ENCODE measurements around the gene SHISA9. TPM values are rescaled to one million over a fixed set of nuclear protein-coding genes. Genes with fewer than 3 reads are reported as not detected.

Gene SHISA9
- total RNA-seq, 3 donors from 2014 or later: 0.33 to 4.1 TPM; not detected in 1

DNA sequence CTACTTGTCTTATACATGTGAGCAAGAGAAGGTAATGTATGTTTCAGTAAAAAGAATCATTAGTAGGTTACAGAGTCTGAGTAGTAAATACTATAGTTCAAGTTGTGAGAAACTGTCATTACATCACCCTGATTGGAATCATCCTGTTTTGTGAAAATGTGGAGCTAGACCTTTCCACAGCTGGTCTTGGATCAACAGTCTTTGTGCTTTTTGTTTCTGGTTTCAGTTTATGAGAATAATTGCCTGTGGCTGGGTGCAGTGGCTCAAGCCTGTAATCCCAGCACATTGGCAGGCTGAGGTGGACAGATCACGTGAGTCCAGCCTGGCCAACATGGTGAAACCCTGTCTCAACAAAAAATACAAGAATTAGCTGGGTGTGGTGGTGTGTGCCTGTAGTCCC is 19.7 kb upstream of the SHISA9 start:
- H3K27ac ChIP-seq: no peak overlapping the region
- DNase-seq (ENCODE audit: low spot score in 2 of 2): no peak
- H3K36me3 ChIP-seq: no peaks in the 10 kb centered on the region
- no peak for TF ChIP-seq POLR2AphosphoS5 (IDR thresholded peaks at IDR 0.05)
- TF ChIP-seq, protein P1, sequence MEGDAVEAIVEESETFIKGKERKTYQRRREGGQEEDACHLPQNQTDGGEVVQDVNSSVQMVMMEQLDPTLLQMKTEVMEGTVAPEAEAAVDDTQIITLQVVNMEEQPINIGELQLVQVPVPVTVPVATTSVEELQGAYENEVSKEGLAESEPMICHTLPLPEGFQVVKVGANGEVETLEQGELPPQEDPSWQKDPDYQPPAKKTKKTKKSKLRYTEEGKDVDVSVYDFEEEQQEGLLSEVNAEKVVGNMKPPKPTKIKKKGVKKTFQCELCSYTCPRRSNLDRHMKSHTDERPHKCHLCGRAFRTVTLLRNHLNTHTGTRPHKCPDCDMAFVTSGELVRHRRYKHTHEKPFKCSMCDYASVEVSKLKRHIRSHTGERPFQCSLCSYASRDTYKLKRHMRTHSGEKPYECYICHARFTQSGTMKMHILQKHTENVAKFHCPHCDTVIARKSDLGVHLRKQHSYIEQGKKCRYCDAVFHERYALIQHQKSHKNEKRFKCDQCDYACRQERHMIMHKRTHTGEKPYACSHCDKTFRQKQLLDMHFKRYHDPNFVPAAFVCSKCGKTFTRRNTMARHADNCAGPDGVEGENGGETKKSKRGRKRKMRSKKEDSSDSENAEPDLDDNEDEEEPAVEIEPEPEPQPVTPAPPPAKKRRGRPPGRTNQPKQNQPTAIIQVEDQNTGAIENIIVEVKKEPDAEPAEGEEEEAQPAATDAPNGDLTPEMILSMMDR (IDR thresholded peaks at IDR 0.05): no peak
- no peak for TF ChIP-seq POLR2A (IDR thresholded peaks at IDR 0.05)
- no peaks in the 10 kb centered on the region for H3K27me3 ChIP-seq
- no peak overlapping the region for H3K4me3 ChIP-seq
- H3K9me3 ChIP-seq: no peaks in the 10 kb centered on the region
- no peaks in the 10 kb centered on the region for H3K4me1 ChIP-seq
- intact Hi-C loops (cut with DNase I; ENCODE audit: low total_unique reads): no loop called here

DNA sequence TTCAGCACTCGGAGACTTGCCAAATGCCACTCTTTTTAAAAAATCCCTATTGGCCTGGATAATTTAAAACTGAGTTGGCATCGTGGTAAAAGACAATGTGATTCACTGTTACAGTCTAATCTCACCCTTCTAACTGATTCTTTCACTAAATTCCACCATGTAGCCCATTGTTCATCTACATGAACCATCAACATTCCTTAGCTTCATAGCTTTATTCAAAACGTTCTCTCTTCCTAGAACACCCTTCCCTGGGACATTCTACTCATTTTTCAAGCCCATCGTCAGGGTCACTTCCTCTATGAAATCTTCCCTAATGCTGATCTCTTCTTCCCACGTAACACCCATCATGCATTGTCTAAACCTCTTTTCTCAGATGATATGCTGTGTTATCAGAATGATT is 15.7 kb upstream of the SHISA9 start:
- DNase-seq (ENCODE audit: low spot score in 2 of 2): no peak
- intact Hi-C loops (cut with DNase I; ENCODE audit: low total_unique reads): no loop called here
- H3K9me3 ChIP-seq: no peaks in the 10 kb centered on the region
- H3K4me3 ChIP-seq: no peak overlapping the region
- no peaks in the 10 kb centered on the region for H3K4me1 ChIP-seq
- no peaks in the 10 kb centered on the region for H3K36me3 ChIP-seq
- H3K27ac ChIP-seq: no peak overlapping the region
- H3K27me3 ChIP-seq: no peaks in the 10 kb centered on the region
- no peak for TF ChIP-seq POLR2A (IDR thresholded peaks at IDR 0.05)
- no peak for TF ChIP-seq POLR2AphosphoS5 (IDR thresholded peaks at IDR 0.05)
- TF ChIP-seq, protein P1 (IDR thresholded peaks at IDR 0.05): no peak

GRCh38 chr16:12891836-12892235 is 9.6 kb upstream of the SHISA9 start:
- intact Hi-C loops (cut with DNase I; ENCODE audit: low total_unique reads): no loop called here
- Histone ChIP-seq H3K36me3 (no peaks in the 10 kb centered on the region), H3K27me3 (no peaks in the 10 kb centered on the region), H3K9me3 (no peaks in the 10 kb centered on the region), H3K4me1 (no peaks in the 10 kb centered on the region), H3K27ac (no peak overlapping the region), H3K4me3 (no peak overlapping the region)
- DNase-seq (ENCODE audit: low spot score in 2 of 2): no peak
- TF ChIP-seq POLR2A (IDR thresholded peaks at IDR 0.05) (no peak), POLR2AphosphoS5 (IDR thresholded peaks at IDR 0.05) (no peak)
- TF ChIP-seq, protein P1 (IDR thresholded peaks at IDR 0.05): no peak

DNA sequence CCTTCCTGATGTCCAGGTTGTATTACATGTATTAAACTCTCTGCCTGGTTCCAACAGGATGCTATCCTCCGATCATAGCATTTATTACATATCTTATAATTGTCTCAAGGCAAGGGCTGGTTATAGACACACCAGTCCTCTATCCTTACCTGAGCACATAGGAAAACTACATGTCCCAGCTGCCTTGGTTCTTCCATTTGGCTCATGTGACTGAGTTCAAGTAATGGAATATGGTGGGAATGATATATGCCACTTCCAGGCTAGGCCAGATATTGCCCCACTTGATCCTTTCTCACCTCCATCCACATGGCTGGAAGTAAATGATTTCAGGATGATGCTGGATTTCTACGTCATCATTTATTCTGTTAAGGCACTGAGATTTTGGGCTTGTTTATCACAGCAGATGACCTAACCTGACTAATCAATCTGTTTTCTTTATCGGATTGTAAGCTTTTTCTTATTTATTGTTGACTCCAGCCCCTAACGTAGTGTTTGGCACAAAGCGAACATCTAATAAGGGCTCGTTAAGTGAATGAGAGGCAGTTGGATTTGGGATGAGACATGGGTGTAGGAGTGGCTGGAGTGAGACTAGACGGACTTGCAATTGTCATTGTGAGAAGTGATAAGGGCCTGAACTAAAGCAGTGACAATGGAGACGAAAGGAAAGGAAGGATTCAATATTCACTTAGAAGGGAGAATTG is 8.2 kb upstream of the SHISA9 start:
- Histone ChIP-seq H3K36me3 (no peaks in the 10 kb centered on the region), H3K9me3 (no peaks in the 10 kb centered on the region), H3K4me1 (no peaks in the 10 kb centered on the region), H3K27me3 (no peaks in the 10 kb centered on the region), H3K4me3 (no peak overlapping the region), H3K27ac (no peak overlapping the region)
- DNase-seq (ENCODE audit: low spot score in 2 of 2): no peak
- intact Hi-C loops (cut with DNase I; ENCODE audit: low total_unique reads): no loop called here
- TF ChIP-seq, protein P1 (IDR thresholded peaks at IDR 0.05): no peak
- no peak for TF ChIP-seq POLR2AphosphoS5 (IDR thresholded peaks at IDR 0.05)
- no peak for TF ChIP-seq POLR2A (IDR thresholded peaks at IDR 0.05)

DNA sequence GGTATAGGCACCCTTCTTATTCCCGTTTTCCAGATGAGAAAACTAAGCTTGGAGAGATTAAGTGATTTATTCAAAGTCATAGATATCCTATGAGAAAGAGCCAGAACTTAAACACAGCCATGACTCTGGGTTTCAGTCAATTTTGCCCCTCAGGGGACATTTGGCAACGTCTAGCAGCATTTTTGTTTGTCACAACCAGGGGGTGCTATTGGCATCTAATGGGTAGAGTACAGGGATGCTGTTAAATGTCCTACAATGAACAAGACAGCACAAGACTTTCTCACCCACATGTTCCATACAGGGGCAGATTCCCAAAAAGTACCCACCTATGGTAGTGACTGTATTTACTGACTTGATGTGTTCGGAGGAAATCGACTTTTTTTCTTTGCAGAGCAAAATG is 4.8 kb upstream of the SHISA9 start:
- Histone ChIP-seq H3K27me3 (peaks cover 0 to 26% of the 10 kb centered on the region in 2 donors), H3K36me3 (no peaks in the 10 kb centered on the region), H3K4me1 (no peaks in the 10 kb centered on the region), H3K27ac (no peak overlapping the region), H3K9me3 (no peaks in the 10 kb centered on the region), H3K4me3 (no peak overlapping the region)
- TF ChIP-seq POLR2AphosphoS5 (IDR thresholded peaks at IDR 0.05) (no peak), POLR2A (IDR thresholded peaks at IDR 0.05) (no peak)
- TF ChIP-seq, protein P1 (IDR thresholded peaks at IDR 0.05): peak in 2 of 3 donors; percentile 22 to 40
- intact Hi-C loops (cut with DNase I; ENCODE audit: low total_unique reads): no loop called here
- no peak for DNase-seq (ENCODE audit: low spot score in 2 of 2)

Data from breast epithelium (tissue), 4 donors.